SK-MEL-5 (cell line): ENCODE data around the gene CAMKK1. TPM values are rescaled to one million over a fixed set of nuclear protein-coding genes. Genes with fewer than 3 reads are reported as not detected.
"Not testable (repeated sequence)": the region's sequence is repeated elsewhere in the genome, so short reads cannot be mapped to it uniquely, and the experiment has no call there.

Experiments used
- DNase-seq: peaks from one replicate; pipeline ENCODE4 v3.0.0-alpha.2; 2016; ENCODE audit warnings: low read depth, low spot score
- in situ Hi-C: cut with HindIII; loops from 2 replicates; pipeline ENCODE4 v1.10.0; 2016; ENCODE audit warnings: low sequenced_read_pairs, high pct_unique_total_duplicates, low pct_unique_long_range_greater_than_20kb
- total RNA-seq: library from RNA; depleted of rRNA; stranded (reverse); fragments of >200 nt; shearing (Covaris generic); gene quantifications from 2 replicates; pipeline ENCODE4 v1.2.3, GENCODE V29; 2014

The CAMKK1 gene
- total RNA-seq, 1 experiment from 2014 or later, result 5.4 TPM

DNA sequence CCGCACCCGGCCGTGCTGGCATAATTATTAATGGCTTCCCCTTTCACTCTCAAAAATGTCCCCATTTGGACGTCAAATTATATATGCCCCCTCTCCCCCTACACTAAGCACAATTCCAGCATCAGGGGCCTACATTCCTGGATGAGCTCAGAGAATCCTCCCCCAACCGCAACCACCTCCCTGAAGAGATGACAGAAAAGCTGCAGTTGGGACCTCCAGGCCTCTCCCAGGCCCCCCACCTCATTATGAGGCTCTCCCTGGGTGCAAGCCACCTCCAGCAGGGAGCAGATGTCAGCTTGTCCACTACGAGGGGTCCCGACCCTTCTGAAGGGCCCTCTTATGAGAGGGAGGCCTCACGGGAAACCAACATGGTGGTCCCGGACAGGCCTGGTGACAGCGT lies 28.3 kb downstream of the CAMKK1 start:
- no peak for DNase-seq
- in situ Hi-C loops, result no loop called here

- in situ Hi-C loops, result no loop called here
- no peak for DNase-seq
These were observed 30.8 kb downstream of the CAMKK1 start for GRCh38 chr17:3861761-3862681.

GRCh38 chr17:3860939-3861700 lies 31.7 kb downstream of the CAMKK1 start:
- in situ Hi-C loops, result no loop called here
- DNase-seq, result no peak

- DNase-seq, result no peak
- in situ Hi-C loops, result no loop called here
These were observed 32.9 kb downstream of the CAMKK1 start for GRCh38 chr17:3859940-3860339.

- DNase-seq, result no peak
- in situ Hi-C loops, result no loop called here
These were observed 35.4 kb downstream of the CAMKK1 start for GRCh38 chr17:3857261-3858105.

GRCh38 chr17:3854204-3854603 lies 38.6 kb downstream of the CAMKK1 start:
- DNase-seq, in situ Hi-C loops: not testable (repeated sequence)

DNA sequence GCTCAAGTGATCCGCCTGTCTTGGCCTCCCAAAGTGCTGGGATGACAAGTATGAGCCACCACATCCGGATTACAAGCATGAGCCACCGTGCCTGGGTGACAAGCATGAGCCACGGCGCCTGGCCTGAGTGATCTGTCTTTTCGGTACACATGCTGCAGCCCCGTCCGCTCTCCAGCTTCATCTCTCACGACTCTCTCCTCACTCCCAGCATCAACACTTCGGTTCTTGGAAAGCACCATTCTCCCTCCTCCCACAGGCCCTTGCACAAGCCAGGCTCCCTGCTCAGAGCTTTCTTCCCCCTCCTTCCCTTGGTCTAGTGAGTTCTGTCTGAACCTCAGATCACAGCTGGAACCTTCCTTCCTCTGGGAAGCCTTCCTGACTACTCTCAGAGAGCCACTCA lies 40.3 kb downstream of the CAMKK1 start:
- in situ Hi-C loops, result no loop called here
- no peak for DNase-seq

DNA sequence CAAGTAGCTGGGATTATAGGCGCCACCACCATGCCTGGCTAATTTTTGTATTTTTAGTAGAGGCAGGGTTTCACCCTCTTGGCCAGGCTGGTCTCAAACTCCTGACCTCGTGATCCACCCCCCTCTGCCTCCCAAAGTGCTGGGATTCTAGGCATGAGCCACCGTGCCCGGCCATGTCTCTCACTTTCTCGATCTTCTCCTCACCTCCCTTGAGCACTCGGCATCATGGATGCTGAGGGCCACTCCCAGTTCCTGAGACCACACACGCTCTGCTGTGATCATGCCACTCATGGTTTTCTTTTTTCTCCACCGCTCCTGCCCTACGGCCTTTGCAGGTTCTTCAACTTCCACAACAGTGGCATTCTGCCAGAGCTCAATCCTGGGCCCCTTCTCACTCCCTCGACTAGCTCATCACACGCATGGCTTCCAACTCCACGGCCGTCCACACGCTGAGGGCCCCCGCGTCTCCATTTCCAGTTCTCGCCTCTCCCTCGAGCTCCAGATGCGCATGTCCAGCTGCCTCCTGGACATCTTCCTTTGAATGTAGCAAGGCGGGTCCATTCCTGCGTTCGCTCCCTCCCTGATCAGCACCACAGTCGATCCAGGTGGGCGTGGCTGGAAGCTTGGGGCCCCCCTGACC lies 41.3 kb downstream of the CAMKK1 start:
- DNase-seq, result no peak
- in situ Hi-C loops, result no loop called here

- no peak for DNase-seq
These were observed 44.5 kb downstream of the CAMKK1 start for GRCh38 chr17:3848229-3848835.

DNA sequence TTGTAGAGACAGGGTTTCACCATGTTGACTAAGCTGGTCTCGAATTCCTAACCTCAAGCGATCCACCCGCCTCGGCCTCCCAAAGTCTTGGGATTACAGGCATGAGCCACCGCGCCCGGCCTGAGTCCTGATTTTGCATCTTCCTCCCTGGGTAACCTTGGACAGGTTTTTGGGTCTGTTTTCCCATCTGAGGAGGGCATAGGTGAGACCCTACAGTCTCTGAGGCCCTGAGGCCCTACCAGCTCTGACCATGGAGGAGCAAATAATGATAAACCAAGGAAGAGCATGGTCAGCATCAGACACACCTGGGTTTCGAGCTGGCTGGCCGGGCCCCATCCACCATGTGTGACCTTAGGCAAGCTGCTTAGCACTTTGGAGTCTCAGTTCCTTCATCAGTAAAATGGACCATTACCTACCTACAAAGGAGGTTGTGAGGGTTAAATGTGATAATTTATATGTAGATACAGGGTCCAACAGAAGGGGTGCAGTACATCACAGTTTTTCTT lies 45.6 kb downstream of the CAMKK1 start:
- in situ Hi-C loops, result no loop called here
- no peak for DNase-seq

More at GRCh38 chr17:3848229-3848835, 44.5 kb downstream of the CAMKK1 start:
- in situ Hi-C loops, result no loop called here

DNA sequence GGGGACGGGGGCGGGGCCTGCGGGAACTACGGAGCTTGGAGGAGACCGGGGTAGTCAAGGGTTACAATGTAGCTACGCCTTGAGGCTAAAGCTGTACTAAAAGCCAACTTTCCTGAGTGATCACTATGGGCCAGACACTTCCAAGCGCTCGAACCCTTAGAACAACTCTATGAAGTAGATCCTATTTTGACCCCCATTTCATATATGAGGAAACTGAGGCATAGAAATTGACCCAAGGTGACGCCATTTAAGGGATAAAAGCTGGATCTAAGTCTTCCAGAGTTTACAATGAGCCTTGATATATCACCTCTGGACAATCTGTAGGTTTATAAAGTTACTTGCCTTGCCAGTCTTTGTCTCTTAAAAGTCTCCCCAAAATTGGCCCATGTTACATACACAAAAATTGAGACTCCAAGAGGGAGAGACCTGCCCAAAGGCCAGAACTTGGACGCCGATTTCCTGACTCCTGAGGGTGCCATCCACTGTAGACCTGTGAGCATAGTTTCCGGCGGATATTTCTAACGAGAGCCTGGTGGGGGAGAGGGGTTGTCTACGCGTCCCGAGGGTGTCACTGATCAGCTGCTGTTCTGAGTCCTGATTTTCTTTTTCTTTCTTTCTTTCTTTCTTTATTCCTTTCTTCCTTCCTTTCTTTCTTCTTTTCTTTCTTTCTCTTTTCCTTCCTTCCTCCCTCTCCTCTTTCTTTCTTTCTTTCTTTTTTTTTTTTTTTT lies 46.3 kb downstream of the CAMKK1 start:
- DNase-seq, result no peak
- in situ Hi-C loops, result no loop called here

GRCh38 chr17:3845621-3846436 lies 47.0 kb downstream of the CAMKK1 start, which contains the start of gene NCBP3:
Gene NCBP3 (minus strand): TSS chr17:3846246. CDS start chr17:3846223, 23 bp downstream.
- in situ Hi-C loops, result no loop called here
- peak; percentile 92 for DNase-seq

- in situ Hi-C loops, result no loop called here
- no peak for DNase-seq
These were observed 47.6 kb downstream of the CAMKK1 start for GRCh38 chr17:3845291-3845620.

- in situ Hi-C loops, DNase-seq: not testable (repeated sequence)
These were observed 48.3 kb downstream of the CAMKK1 start for GRCh38 chr17:3844556-3844955.

DNA sequence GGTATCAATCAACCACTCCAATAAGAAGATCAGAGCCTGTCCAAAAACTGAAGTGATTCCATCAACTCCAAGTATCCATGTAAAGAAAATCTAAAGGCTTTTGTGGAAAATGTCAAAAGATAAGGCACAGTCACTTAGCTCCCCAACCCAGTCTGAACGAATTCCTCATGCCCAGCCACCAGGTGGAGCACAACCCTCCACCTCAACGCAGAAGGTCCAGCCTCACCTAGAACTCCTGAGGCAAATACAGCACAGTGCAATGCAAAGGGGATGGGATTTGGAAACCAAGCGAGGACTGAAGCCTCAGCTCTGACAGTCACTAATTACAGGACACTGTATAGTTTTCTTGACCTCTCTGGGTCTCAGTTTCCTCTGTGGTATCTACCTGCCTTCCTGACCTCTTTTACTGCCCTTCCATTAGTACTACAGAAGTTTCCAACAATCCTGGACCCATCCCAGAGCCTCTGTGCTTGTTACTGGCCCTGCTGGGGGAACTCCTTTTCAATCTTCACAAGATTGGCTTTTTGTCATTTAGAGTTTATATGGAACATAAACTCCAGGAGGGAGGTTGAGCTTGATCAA lies 48.8 kb downstream of the CAMKK1 start:
- peak; percentile 58 for DNase-seq
- in situ Hi-C loops, result no loop called here
